Brain pericyte (primary cell): Measurements from ENCODE around the gene P2RY2.
"Not testable (repeated sequence)": the region's sequence is repeated elsewhere in the genome, so short reads cannot be mapped to it uniquely, and the experiment has no call there.

ENCODE experiments used
- DNase-seq: peaks from one replicate; pipeline ENCODE4 v3.0.0-alpha.2; 2012; ENCODE audit warnings: low read depth, low spot score

The P2RY2 gene

GRCh38 chr11:73227571-73228211, 9.6 kb downstream of the P2RY2 start:
- no peak for DNase-seq

GRCh38 chr11:73228268-73229134, 10.4 kb downstream of the P2RY2 start:
- DNase-seq: no peak

GRCh38 chr11:73229321-73229895, 11.3 kb downstream of the P2RY2 start:
- DNase-seq: no peak

- no peak for DNase-seq
Measured at GRCh38 chr11:73229896-73230875, 12.1 kb downstream of the P2RY2 start.

- DNase-seq: no peak
Measured at GRCh38 chr11:73230931-73231330, 12.8 kb downstream of the P2RY2 start.

- DNase-seq: not testable (repeated sequence)
Measured at GRCh38 chr11:73232487-73232886, 14.4 kb downstream of the P2RY2 start.

- DNase-seq: no peak
Measured at GRCh38 chr11:73233211-73233610, 15.1 kb downstream of the P2RY2 start.

- no peak for DNase-seq
Measured at GRCh38 chr11:73233692-73234470, 15.8 kb downstream of the P2RY2 start.

- DNase-seq: no peak
Measured at GRCh38 chr11:73234471-73235181, 16.5 kb downstream of the P2RY2 start.

- no peak for DNase-seq
Measured at GRCh38 chr11:73235236-73235786, 17.2 kb downstream of the P2RY2 start.

- no peak for DNase-seq
Measured at GRCh38 chr11:73236205-73236765, 18.2 kb downstream of the P2RY2 start.

- DNase-seq: no peak
Measured at GRCh38 chr11:73236854-73237253, 18.8 kb downstream of the P2RY2 start.

- peak; percentile 37 for DNase-seq
Measured at GRCh38 chr11:73237471-73238290, 19.6 kb downstream of the P2RY2 start.

- DNase-seq: no peak
Measured at GRCh38 chr11:73239111-73239521, 21.0 kb downstream of the P2RY2 start.

GRCh38 chr11:73239571-73240189, 21.6 kb downstream of the P2RY2 start:
- DNase-seq: no peak

GRCh38 chr11:73240190-73240781, 22.2 kb downstream of the P2RY2 start:
- no peak for DNase-seq

GRCh38 chr11:73241300-73241699, 23.2 kb downstream of the P2RY2 start:
- no peak for DNase-seq
